GM15510 (cell line): ENCODE results near the gene MXD3.

Experiments
- POLR2A ChIP-seq: IDR thresholded peaks from 3 replicates; pipeline ENCODE4 v1.6.1; 2011; ENCODE audit warnings: borderline replicate concordance; ENCODE audit not compliant: insufficient read length; ENCODE audit errors: extremely low read depth

MXD3 gene

GRCh38 chr5:177350776-177351391 is 39.2 kb upstream of the MXD3 start:
- TF ChIP-seq POLR2A = no peak

DNA sequence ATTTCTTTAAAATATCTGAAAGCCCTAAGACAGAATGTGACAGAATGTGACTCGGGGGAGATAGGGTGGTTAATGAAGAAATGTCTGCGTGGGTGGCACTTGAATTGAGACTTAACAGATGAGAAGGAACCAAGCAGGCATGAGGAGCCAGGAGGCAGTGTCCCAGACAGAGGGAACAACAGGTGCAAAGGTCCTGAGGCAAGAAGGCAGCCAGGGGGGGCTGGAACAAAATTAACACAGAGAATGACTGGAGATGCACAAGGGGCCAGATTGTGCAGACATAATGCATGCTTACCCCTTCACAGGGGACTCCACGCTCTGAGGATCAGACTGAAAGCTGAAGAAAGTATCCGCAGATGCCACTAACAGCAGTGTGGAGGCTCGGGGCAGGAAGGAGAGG is 38.1 kb upstream of the MXD3 start:
- TF ChIP-seq POLR2A = no peak

DNA sequence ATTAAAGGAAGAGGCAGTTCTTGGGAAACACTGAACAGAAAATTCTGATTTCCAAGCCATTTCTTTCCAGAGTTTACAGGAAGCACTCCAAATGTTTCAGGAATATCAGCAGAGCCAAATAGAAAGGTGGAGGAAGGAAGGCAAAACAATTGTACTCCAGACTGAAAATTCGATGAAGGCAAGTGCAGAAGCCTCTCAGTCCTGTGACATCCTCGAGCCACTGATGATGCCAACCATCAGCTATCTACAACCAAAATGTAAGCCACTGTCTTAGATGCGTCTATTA is 37.6 kb upstream of the MXD3 start:
- TF ChIP-seq POLR2A = no peak

GRCh38 chr5:177347699-177348098 is 36.0 kb upstream of the MXD3 start:
- no peak for TF ChIP-seq POLR2A

- no peak for TF ChIP-seq POLR2A
Observed at GRCh38 chr5:177346820-177347219, 35.1 kb upstream of the MXD3 start.

DNA sequence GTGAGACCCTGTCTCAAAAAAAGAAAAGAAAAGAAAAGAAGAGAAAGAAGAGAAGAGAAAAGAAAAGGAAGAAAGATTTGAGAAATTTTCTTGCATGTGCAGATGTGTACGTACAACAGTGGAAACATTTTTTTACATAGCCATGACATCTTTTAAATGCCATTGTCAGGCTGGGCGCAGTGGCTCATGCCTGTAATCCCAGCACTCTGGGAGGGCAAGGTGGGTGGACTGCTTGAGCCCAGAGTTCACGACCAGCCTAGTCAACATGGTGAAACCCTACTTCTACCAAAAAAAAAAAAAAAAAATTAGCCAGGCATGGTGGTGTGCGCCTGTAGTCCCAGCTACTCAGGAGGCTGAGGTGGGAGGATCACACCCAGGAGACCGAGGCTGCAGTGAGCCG is 33.2 kb upstream of the MXD3 start:
- no peak for TF ChIP-seq POLR2A

DNA sequence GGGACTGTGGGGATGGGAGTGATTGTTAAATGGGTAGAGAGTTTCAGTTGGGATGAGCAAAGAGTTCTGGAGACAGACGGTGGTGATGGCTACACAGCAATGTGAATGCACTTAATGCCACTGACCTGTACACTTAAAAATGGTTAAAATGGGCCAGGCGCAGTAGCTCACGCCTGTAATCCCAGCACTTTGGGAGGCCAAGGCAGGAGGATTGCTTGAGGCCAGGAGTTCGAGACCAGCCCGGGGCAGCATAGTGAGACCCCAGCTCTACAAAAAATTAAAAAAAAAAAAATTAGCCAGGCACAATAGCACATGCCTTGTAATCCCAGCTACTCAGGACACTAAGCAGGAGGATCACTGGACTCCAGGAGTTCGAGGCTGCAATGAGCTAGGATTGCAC is 32.1 kb upstream of the MXD3 start:
- TF ChIP-seq POLR2A = no peak

- no peak for TF ChIP-seq POLR2A
Observed at GRCh38 chr5:177339107-177339638, 27.5 kb upstream of the MXD3 start.

GRCh38 chr5:177338251-177339106 is 26.8 kb upstream of the MXD3 start:
- no peak for TF ChIP-seq POLR2A

DNA sequence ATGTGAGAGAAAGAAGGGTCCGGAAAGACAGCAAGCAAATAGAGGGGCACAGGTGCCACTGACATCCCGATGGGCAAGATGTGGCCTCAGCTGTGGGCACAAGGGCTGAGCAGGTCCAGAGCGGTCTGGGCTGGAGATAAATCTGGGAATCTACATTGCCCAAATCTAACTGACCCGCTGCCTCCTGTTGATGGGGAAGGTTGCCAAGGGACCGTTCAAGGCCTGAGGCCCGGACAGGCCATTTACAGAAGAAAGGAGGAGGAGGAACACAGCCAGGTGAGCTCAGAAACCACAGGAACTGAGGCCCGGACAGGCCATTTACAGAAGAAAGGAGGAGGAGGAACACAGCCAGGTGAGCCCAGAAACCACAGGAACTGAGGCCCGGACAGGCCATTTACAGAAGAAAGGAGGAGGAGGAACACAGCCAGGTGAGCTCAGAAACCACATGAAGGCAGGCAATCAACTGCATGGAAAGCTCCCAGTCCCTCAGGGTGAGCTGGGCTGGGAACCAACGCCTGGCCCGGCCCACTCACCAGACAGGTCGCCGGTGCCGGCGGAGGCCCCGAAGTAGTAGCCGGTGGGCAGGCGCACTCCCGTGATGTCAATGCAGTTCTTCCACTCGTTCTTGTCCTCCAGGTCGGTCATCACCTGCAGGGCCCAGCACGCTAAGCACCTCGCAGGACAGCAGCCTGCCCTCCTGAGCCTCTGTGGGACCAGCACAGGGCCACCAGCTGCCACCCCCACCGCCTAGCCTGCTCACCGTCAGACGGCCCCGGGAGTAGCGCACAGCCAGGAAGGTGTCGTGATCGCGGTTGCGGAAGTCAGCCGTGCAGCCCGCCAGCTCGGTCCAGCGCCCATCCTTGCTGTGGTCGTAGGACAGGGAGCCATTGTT is 25.2 kb upstream of the MXD3 start:
- no peak for TF ChIP-seq POLR2A

DNA sequence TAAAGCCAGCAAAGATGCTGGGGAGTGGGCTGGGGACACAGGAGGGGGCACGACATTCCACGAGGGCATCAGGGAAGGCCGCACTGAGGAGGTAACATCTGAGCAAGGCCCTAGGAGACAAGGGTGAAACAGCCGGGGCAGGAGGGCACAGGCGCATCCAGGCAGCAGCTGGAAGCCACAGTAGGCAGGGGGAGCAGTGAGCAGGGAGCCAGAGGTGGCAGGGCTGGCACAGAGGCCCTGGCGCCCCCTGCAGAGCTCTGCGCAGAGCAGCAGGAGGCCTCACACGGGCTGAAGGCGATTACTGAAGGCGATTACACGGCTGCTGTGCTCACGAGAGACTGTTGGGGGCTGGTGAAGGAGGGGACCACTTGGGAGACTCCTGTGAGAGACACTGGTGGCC is 24.4 kb upstream of the MXD3 start:
- no peak for TF ChIP-seq POLR2A

- TF ChIP-seq POLR2A = no peak
Observed at GRCh38 chr5:177335701-177336065, 24.0 kb upstream of the MXD3 start.

- TF ChIP-seq POLR2A = no peak
Observed at GRCh38 chr5:177334781-177335700, 23.3 kb upstream of the MXD3 start.

DNA sequence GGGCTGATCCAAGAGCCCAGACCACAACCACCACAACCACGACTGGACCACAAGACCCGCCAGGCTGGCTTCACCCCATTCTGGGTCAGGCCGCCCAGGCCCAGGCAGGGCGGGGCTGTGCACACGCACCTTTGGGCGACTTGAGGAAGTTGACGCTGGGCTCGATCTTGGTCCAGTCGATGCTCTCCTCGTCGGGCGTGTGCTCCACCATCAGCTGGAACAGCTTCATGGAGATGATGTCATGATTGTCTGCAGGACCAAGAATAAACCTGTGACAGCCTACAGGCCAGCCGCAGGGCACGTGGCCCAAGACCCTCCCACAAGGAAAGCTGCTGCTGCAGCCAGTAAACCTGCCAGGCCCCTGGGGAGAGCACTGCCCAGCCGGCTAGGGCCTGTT is 22.5 kb upstream of the MXD3 start:
- TF ChIP-seq POLR2A = no peak
